ENCODE data around the gene PFKFB3.
"Not testable (repeated sequence)": the region's sequence is repeated elsewhere in the genome, so short reads cannot be mapped to it uniquely, and the experiment has no call there.

PFKFB3 gene

GRCh38 chr10:6202684-6203330, at the start of gene PFKFB3:
PFKFB3 (plus strand) TSS chr10:6202932; CDS start chr10:6203261, 329 bp downstream.
- peak; percentile 96 for DNase-seq (ENCODE audit: low spot score)

- DNase-seq (ENCODE audit: low spot score) = no peak
Measured at GRCh38 chr10:6153845-6154244, 48.9 kb upstream of the PFKFB3 start.

GRCh38 chr10:6154566-6154965, 48.2 kb upstream of the PFKFB3 start:
- no peak for DNase-seq (ENCODE audit: low spot score)

- no peak for DNase-seq (ENCODE audit: low spot score)
Measured at GRCh38 chr10:6158276-6158675, 44.5 kb upstream of the PFKFB3 start.

GRCh38 chr10:6161921-6162320, 40.8 kb upstream of the PFKFB3 start:
- DNase-seq (ENCODE audit: low spot score) = peak; percentile 53

- DNase-seq (ENCODE audit: low spot score) = no peak
Measured at GRCh38 chr10:6162589-6163356, 40.0 kb upstream of the PFKFB3 start.

GRCh38 chr10:6163364-6164270, 39.1 kb upstream of the PFKFB3 start:
- peak; percentile 88 for DNase-seq (ENCODE audit: low spot score)

GRCh38 chr10:6164271-6165095, 38.2 kb upstream of the PFKFB3 start:
- no peak for DNase-seq (ENCODE audit: low spot score)

GRCh38 chr10:6165221-6165725, 37.5 kb upstream of the PFKFB3 start:
- no peak for DNase-seq (ENCODE audit: low spot score)

- DNase-seq (ENCODE audit: low spot score) = not testable (repeated sequence)
Measured at GRCh38 chr10:6165933-6166332, 36.8 kb upstream of the PFKFB3 start.

GRCh38 chr10:6167456-6167855, 35.3 kb upstream of the PFKFB3 start:
- DNase-seq (ENCODE audit: low spot score) = no peak

- DNase-seq (ENCODE audit: low spot score) = no peak
Measured at GRCh38 chr10:6168084-6168483, 34.6 kb upstream of the PFKFB3 start.

- no peak for DNase-seq (ENCODE audit: low spot score)
Measured at GRCh38 chr10:6170638-6171037, 32.1 kb upstream of the PFKFB3 start.

- DNase-seq (ENCODE audit: low spot score) = peak; percentile 78
Measured at GRCh38 chr10:6171881-6172695, 30.6 kb upstream of the PFKFB3 start.

- DNase-seq (ENCODE audit: low spot score) = no peak
Measured at GRCh38 chr10:6173203-6173602, 29.5 kb upstream of the PFKFB3 start.

- no peak for DNase-seq (ENCODE audit: low spot score)
Measured at GRCh38 chr10:6174201-6174874, 28.4 kb upstream of the PFKFB3 start.

- DNase-seq (ENCODE audit: low spot score) = no peak
Measured at GRCh38 chr10:6175329-6176055, 27.2 kb upstream of the PFKFB3 start.

- DNase-seq (ENCODE audit: low spot score) = no peak
Measured at GRCh38 chr10:6176691-6177231, 26.0 kb upstream of the PFKFB3 start.

GRCh38 chr10:6177880-6178281, 24.9 kb upstream of the PFKFB3 start:
- DNase-seq (ENCODE audit: low spot score) = no peak

Data from putamen (tissue), 1 donor.